ENCODE measurements around the gene SMARCC1. TPM values are rescaled to one million over a fixed set of nuclear protein-coding genes. Genes with fewer than 3 reads are reported as not detected.
A peak's percentile ranks its signal among the peaks of the same experiment; 100 is the strongest.

The SMARCC1 gene
- total RNA-seq, 1 donor: 44.9 TPM

- TF ChIP-seq CTCF (IDR thresholded peaks at IDR 0.05; ENCODE audit: insufficient read depth, low read depth, low read length): no peak
- peak within 1 kb of the TSS; percentile 62 for H3K4me3 ChIP-seq (ENCODE audit: low read depth, low read length)
- DNase-seq (ENCODE audit: low read depth): no peak
These were observed 202.7 kb downstream of the SMARCC1 start, which contains the start of gene CSPG5 for GRCh38 chr3:47578691-47579632. CSPG5 (minus strand) TSS chr3:47578865; CDS start chr3:47578693, 172 bp downstream.

- TF ChIP-seq CTCF (IDR thresholded peaks at IDR 0.05; ENCODE audit: insufficient read depth, low read depth, low read length): no peak
- no peak for DNase-seq (ENCODE audit: low read depth)
- peak overlapping the region; percentile 62 for H3K4me3 ChIP-seq (ENCODE audit: low read depth, low read length)
These were observed 203.5 kb downstream of the SMARCC1 start for GRCh38 chr3:47578119-47578632.

- peak overlapping the region; percentile 62 for H3K4me3 ChIP-seq (ENCODE audit: low read depth, low read length)
- DNase-seq (ENCODE audit: low read depth): no peak
- no peak for TF ChIP-seq CTCF (IDR thresholded peaks at IDR 0.05; ENCODE audit: insufficient read depth, low read depth, low read length)
These were observed 204.0 kb downstream of the SMARCC1 start for GRCh38 chr3:47577583-47578118.

GRCh38 chr3:47573190-47574172, 208.2 kb downstream of the SMARCC1 start:
- no peak for DNase-seq (ENCODE audit: low read depth)
- no peak for TF ChIP-seq CTCF (IDR thresholded peaks at IDR 0.05; ENCODE audit: insufficient read depth, low read depth, low read length)
- H3K4me3 ChIP-seq (ENCODE audit: low read depth, low read length): no peak overlapping the region

- H3K4me3 ChIP-seq (ENCODE audit: low read depth, low read length): no peak overlapping the region
- no peak for TF ChIP-seq CTCF (IDR thresholded peaks at IDR 0.05; ENCODE audit: insufficient read depth, low read depth, low read length)
- no peak for DNase-seq (ENCODE audit: low read depth)
These were observed 210.1 kb downstream of the SMARCC1 start for GRCh38 chr3:47571391-47572175.
